Measurements from ENCODE around the gene LAMA4. TPM values are rescaled to one million over a fixed set of nuclear protein-coding genes. Genes with fewer than 3 reads are reported as not detected.
"Not testable (repeated sequence)": the region's sequence is repeated elsewhere in the genome, so short reads cannot be mapped to it uniquely, and the experiment has no call there.

The LAMA4 gene
- total RNA-seq, 1 donor from 2014 or later, result 1.1 TPM

DNA sequence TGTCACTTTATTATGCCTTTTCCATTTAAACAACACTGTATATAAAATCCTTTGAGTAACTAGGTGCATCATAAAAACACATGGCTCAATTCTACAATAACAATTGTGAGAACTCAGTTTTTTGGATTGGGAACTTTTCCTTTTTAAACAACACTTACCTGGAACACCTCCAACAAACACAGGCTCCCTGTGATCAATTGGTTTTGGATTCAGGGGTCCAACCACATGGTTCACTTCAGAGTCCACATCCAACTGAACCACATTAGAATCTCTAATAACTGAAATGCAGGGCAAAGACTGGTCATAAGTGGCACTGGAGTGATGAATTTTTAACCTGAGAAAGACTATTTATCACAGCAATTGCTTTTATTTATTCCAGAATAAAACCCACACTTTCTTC is 140.4 kb downstream of the LAMA4 start:
- Mint-ChIP-seq H3K4me3 (ENCODE audit: low read depth) (no peak overlapping the region), H3K27me3 (no peaks in the 10 kb centered on the region), H3K9me3 (ENCODE audit: low read depth) (no peaks in the 10 kb centered on the region), H3K36me3 (ENCODE audit: insufficient read depth) (no peaks in the 10 kb centered on the region), H3K4me1 (ENCODE audit: low read depth) (peaks cover 4% of the 10 kb centered on the region), H3K27ac (no peak overlapping the region)
- DNase-seq (ENCODE audit: low spot score, unreplicated experiment), result no peak
- TF ChIP-seq, protein P1, sequence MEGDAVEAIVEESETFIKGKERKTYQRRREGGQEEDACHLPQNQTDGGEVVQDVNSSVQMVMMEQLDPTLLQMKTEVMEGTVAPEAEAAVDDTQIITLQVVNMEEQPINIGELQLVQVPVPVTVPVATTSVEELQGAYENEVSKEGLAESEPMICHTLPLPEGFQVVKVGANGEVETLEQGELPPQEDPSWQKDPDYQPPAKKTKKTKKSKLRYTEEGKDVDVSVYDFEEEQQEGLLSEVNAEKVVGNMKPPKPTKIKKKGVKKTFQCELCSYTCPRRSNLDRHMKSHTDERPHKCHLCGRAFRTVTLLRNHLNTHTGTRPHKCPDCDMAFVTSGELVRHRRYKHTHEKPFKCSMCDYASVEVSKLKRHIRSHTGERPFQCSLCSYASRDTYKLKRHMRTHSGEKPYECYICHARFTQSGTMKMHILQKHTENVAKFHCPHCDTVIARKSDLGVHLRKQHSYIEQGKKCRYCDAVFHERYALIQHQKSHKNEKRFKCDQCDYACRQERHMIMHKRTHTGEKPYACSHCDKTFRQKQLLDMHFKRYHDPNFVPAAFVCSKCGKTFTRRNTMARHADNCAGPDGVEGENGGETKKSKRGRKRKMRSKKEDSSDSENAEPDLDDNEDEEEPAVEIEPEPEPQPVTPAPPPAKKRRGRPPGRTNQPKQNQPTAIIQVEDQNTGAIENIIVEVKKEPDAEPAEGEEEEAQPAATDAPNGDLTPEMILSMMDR (IDR thresholded peaks at IDR 0.05; ENCODE audit: unreplicated experiment), result no peak

DNA sequence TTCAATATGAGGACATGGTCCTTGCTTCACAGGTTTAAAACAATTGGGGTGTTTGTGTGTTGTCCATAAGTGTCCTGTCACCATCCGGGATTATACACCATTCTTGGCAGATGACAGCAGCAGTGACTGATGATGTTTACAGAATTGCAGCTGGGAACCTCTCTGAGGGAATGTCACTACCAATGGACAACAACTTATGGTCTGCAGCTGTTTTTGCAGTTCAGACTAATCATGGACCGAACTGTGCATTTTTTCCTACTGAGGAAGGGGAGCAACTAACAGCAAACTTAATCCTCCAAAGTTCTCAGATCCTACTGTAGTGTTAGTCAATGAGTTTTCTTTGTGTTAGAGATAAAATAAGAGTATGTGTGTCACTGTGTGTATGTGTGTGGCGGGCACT is 140.9 kb downstream of the LAMA4 start:
- no peak overlapping the region for H3K27ac Mint-ChIP-seq
- no peak overlapping the region for H3K4me3 Mint-ChIP-seq (ENCODE audit: low read depth)
- TF ChIP-seq, protein P1 (IDR thresholded peaks at IDR 0.05; ENCODE audit: unreplicated experiment), result no peak
- no peaks in the 10 kb centered on the region for H3K36me3 Mint-ChIP-seq (ENCODE audit: insufficient read depth)
- H3K27me3 Mint-ChIP-seq, result no peaks in the 10 kb centered on the region
- DNase-seq (ENCODE audit: low spot score, unreplicated experiment), result no peak
- peaks cover 5% of the 10 kb centered on the region for H3K4me1 Mint-ChIP-seq (ENCODE audit: low read depth)
- no peaks in the 10 kb centered on the region for H3K9me3 Mint-ChIP-seq (ENCODE audit: low read depth)

DNA sequence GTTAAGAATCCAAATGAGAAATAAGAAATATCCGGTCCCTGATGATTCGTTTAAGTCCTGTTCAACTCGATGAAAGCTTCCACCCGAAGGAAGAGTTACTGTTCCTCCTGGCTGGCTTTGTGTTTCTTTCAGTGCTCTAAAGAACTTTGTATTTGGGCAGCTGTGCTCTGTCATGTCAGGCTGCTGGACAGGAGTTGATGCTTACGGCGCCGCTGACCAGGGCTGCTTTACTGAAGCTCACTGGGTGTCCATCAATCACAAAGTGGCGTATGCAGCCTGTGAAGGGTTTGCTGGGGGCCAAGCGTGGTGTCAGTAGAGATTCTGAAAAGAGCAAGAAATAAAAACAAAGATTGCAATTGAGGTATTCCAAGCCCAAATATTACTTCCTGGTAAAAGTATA is 145.1 kb downstream of the LAMA4 start:
- Mint-ChIP-seq H3K4me3 (ENCODE audit: low read depth) (no peak overlapping the region), H3K27ac (no peak overlapping the region), H3K4me1 (ENCODE audit: low read depth) (peaks cover 5% of the 10 kb centered on the region), H3K36me3 (ENCODE audit: insufficient read depth) (peaks cover 3% of the 10 kb centered on the region), H3K27me3 (no peaks in the 10 kb centered on the region), H3K9me3 (ENCODE audit: low read depth) (peaks cover 9% of the 10 kb centered on the region)
- TF ChIP-seq, protein P1 (IDR thresholded peaks at IDR 0.05; ENCODE audit: unreplicated experiment), result no peak
- no peak for DNase-seq (ENCODE audit: low spot score, unreplicated experiment)

DNA sequence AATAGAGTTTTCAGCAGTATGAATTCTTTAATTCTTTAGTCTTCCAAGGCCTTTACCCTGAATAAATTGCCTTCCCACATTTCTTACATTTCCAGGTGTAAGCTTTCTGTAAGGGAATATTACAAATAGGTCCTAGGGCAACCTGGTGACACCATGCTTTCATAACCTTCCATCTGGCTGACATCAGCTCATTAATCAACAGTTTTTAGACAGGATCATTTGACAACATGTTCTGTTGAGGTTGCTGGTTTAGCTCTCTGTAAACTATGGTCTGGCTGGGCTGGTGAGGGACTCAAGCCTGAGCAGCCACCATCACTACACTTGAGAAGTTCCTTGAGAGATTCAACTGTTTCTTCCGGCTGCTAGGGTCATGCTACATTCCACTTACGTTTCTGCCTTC is 147.8 kb downstream of the LAMA4 start:
- peaks cover 11% of the 10 kb centered on the region for H3K36me3 Mint-ChIP-seq (ENCODE audit: insufficient read depth)
- no peak overlapping the region for H3K27ac Mint-ChIP-seq
- H3K4me1 Mint-ChIP-seq (ENCODE audit: low read depth), result peaks cover 5% of the 10 kb centered on the region
- H3K27me3 Mint-ChIP-seq, result no peaks in the 10 kb centered on the region
- no peak overlapping the region for H3K4me3 Mint-ChIP-seq (ENCODE audit: low read depth)
- DNase-seq (ENCODE audit: low spot score, unreplicated experiment), result no peak
- TF ChIP-seq, protein P1 (IDR thresholded peaks at IDR 0.05; ENCODE audit: unreplicated experiment), result no peak
- peaks cover 9% of the 10 kb centered on the region for H3K9me3 Mint-ChIP-seq (ENCODE audit: low read depth)

GRCh38 chr6:112106026-112106425 is 148.3 kb downstream of the LAMA4 start:
- not testable (repeated sequence) for H3K4me1 Mint-ChIP-seq (ENCODE audit: low read depth); H3K9me3 Mint-ChIP-seq (ENCODE audit: low read depth); H3K27ac Mint-ChIP-seq; DNase-seq (ENCODE audit: low spot score, unreplicated experiment); H3K27me3 Mint-ChIP-seq; H3K4me3 Mint-ChIP-seq (ENCODE audit: low read depth)
- peaks cover 13% of the 10 kb centered on the region for H3K36me3 Mint-ChIP-seq (ENCODE audit: insufficient read depth)

DNA sequence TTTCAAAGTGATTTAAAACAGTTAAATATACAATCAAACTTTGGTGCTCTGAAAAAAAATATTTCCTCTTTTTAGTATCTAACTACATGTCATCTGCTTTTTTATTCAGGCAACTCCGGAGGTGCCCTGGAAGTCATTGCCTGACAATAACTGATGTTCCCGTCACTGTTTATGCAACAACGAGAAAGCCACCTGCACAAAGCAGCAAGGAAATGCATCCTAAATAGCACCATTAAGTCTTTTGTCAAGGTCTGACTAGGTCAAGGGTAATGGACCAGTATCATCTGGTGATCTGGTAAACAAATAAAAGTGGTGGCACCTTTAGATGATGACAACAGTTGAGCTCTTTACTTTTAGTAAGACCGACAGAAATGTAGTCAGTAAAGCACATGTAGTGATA is 153.8 kb downstream of the LAMA4 start:
- Mint-ChIP-seq H3K27me3 (no peaks in the 10 kb centered on the region), H3K4me1 (ENCODE audit: low read depth) (no peaks in the 10 kb centered on the region), H3K9me3 (ENCODE audit: low read depth) (peaks cover 9% of the 10 kb centered on the region), H3K4me3 (ENCODE audit: low read depth) (no peak overlapping the region), H3K27ac (no peak overlapping the region), H3K36me3 (ENCODE audit: insufficient read depth) (peaks cover 21% of the 10 kb centered on the region)
- DNase-seq (ENCODE audit: low spot score, unreplicated experiment), result no peak
- TF ChIP-seq, protein P1 (IDR thresholded peaks at IDR 0.05; ENCODE audit: unreplicated experiment), result no peak

All from progenitor cell of endocrine pancreas (in vitro differentiated cells).